AG08396 (cell line): ENCODE measurements around the gene SLC18A2.

ENCODE experiments used
- DNase-seq: peaks from one replicate; pipeline ENCODE4 v3.0.0; 2012; ENCODE audit warnings: low spot score, mixed read lengths

Gene SLC18A2

DNA sequence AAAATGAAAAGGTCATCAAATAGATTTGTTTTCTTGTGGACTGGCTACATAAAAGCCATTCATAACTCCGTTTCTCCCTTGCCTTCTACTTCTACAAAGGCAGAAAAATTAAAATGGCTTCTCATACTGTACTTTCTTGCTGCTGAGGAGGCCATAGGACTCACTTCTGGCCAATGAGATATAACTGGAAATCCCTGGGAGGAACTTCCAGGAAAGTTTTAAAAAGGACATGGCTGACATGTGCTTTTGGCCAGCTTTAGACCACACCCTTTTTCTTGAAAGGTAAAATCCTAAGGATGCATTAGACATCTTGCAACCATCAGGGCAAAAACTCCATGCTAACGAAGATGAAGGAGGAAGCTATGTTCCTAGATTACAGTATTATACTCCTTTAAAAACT lies 75.8 kb downstream of the SLC18A2 start:
- DNase-seq, result no peak

DNA sequence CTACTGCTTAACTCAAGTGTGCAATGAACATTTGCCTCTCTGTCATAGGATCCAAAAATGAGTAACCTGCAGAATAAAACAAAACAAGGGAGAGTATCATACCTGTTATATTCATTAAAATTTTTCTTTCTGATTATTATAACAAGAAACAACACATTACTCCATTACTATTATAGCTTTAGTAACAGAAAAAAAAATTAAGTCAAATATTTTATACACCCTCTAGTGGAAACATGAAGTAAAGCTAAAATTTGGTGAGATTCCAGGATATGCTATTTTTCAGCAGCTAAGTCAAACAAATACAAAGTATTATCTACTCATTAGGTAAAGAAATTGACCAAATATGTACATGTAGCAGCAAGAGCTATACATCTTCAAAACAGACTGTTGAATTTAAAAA lies 78.0 kb downstream of the SLC18A2 start:
- DNase-seq, result no peak

DNA sequence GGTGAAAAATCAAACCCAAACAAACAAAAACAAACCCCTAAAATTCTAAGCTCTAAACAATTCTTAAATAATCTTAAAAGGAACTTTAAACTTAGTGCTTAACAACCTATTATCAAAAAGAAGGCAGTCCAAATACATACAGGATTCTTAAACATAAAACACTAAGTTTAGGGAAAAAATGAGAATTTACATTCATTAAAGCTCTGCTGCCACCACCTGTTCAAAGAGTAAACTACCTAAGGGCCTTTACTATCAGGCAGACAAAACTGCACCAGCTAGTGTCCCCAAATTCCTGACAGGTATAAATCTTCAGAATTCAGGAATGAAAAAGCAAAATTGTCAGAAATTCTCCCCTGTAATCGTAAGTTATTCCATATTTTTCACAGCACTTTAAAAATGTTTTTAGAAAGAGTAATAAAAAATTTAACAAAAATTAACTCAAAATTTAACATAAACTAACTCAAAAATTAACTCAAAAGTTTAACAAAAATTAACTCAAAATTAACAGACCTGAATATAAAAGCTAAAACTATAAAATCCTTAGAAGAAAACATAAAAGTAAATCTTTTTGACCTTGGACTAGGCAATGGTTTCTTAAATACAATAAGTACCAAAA lies 79.2 kb downstream of the SLC18A2 start:
- no peak for DNase-seq

DNA sequence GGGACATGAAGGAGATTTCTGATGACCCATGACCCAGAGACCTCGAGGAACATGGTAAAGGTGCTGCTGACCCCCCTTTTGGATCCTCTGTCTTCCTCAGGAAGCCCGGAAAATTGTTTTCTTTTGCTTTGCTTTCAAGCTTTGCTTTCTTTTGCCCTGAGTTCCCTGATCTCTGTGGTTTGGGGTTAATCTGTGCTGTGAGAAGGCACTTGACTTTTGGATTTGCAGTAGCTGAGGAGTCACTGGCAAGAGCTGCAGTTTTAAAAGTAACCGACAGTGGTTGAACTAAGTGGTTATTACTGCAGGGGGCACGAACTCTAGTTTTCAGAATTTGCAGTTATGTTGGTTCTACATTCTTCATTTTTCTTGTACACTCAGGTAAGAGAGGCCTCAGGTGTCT lies 81.3 kb downstream of the SLC18A2 start:
- no peak for DNase-seq

DNA sequence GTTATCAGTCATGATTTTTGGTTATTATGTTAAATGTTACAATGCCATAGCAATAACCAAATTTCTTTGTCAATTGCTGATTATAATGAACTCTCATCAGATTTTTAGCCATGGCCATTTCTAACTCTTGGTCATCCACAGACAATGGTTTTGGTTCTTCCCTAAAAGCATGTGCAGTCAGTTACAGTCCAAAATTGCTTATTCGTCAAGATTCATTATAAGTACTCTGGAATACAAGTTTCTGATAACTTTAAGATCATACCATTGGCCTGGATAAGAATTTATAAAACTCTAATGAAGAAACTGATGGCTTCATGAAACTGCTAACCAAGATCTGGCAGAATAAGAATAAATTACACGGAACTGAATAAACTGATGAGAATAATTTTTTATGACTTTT lies 83.5 kb downstream of the SLC18A2 start:
- no peak for DNase-seq

DNA sequence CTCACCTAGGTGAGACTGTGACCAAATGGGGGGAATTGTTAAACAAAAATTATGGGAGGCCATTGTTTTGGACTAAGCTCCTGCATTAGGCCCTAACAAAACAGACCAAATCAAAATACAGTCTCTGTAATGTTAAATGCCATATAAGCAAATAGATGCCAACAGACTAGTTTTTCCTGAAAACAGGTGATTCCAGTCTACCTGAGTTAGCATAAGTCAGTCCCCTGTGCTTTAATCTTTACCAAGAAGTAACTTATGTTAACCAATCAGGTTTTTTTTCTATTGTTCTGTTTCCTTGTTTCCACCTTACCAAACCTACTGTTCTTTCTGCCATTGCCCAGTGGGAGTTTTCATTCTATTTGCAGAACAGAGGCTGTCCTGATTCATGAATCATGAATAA lies 86.3 kb downstream of the SLC18A2 start:
- DNase-seq, result no peak
